Measurements from ENCODE around the gene GTF2I. TPM values are rescaled to one million over a fixed set of nuclear protein-coding genes. Genes with fewer than 3 reads are reported as not detected.

GTF2I gene
- total and polyA plus RNA-seq, 2 donors (not counting 1 experiment from before 2014, with no cell fraction given): 79.3 to 105 TPM

- no peak overlapping the region for H3K27ac ChIP-seq (ENCODE audit: insufficient read depth, low read length)
- H4K20me1 ChIP-seq (ENCODE audit: control insufficient read depth, extremely low read depth, insufficient read depth, low read length): no peaks in the 10 kb centered on the region
- peak in 1 of 2 donors; percentile 21 for DNase-seq (ENCODE audit: low read depth in 2 of 2)
- H3K79me2 ChIP-seq (ENCODE audit: control insufficient read depth, insufficient read depth, low read length): no peaks in the 10 kb centered on the region
- no peaks in the 10 kb centered on the region for H3K4me1 ChIP-seq (ENCODE audit: control insufficient read depth, extremely low read depth, insufficient read depth, low read length)
- H3K4me2 ChIP-seq (ENCODE audit: extremely low read depth, insufficient read depth, low read length): no peak overlapping the region
- H3K9ac ChIP-seq (ENCODE audit: insufficient read depth, low read length): no peak overlapping the region
- no peak for TF ChIP-seq EZH2 (IDR thresholded peaks at IDR 0.05; ENCODE audit: low read length, missing control alignments)
- peaks cover 11% of the 10 kb centered on the region for H3K36me3 ChIP-seq (ENCODE audit: control insufficient read depth, insufficient read depth, low read length)
- H2AFZ ChIP-seq (ENCODE audit: low read length): no peak overlapping the region
- no peaks in the 10 kb centered on the region for H3K27me3 ChIP-seq (ENCODE audit: control insufficient read depth, insufficient read depth, low read length)
- H3K9me3 ChIP-seq (ENCODE audit: control insufficient read depth, insufficient read depth, low read depth, low read length): no peaks in the 10 kb centered on the region
- H3K4me3 ChIP-seq (replicated peaks in 1 of 4; ENCODE audit: control extremely low read depth in 1 of 4, insufficient read depth in 1 of 4, low read depth in 3 of 4, low read length in 4 of 4): no peak overlapping the region
Measured at GRCh38 chr7:74708569-74709275, 51.2 kb downstream of the GTF2I start.

GRCh38 chr7:74709880-74710671 lies 52.6 kb downstream of the GTF2I start:
- DNase-seq (ENCODE audit: low read depth in 2 of 2): no peak
- H3K36me3 ChIP-seq (ENCODE audit: control insufficient read depth, insufficient read depth, low read length): peaks cover 11% of the 10 kb centered on the region
- H3K79me2 ChIP-seq (ENCODE audit: control insufficient read depth, insufficient read depth, low read length): no peaks in the 10 kb centered on the region

GRCh38 chr7:74713567-74713966 lies 56.0 kb downstream of the GTF2I start:
- H3K36me3 ChIP-seq (ENCODE audit: control insufficient read depth, insufficient read depth, low read length): peaks cover 9% of the 10 kb centered on the region
- H3K4me1 ChIP-seq (ENCODE audit: control insufficient read depth, extremely low read depth, insufficient read depth, low read length): no peaks in the 10 kb centered on the region
- no peak overlapping the region for H2AFZ ChIP-seq (ENCODE audit: low read length)
- TF ChIP-seq EZH2 (IDR thresholded peaks at IDR 0.05; ENCODE audit: low read length, missing control alignments) (no peak), CTCF (conservative IDR thresholded peaks at IDR 0.05 in 1 of 2, IDR thresholded peaks at IDR 0.05 in 1 of 2; ENCODE audit: low read depth in 1 of 2, low read length in 2 of 2) (no peak)
- no peaks in the 10 kb centered on the region for H3K27me3 ChIP-seq (ENCODE audit: control insufficient read depth, insufficient read depth, low read length)
- no peaks in the 10 kb centered on the region for H3K79me2 ChIP-seq (ENCODE audit: control insufficient read depth, insufficient read depth, low read length)
- no peak for DNase-seq (ENCODE audit: low read depth in 2 of 2)
- H3K27ac ChIP-seq (ENCODE audit: insufficient read depth, low read length): no peak overlapping the region
- no peaks in the 10 kb centered on the region for H3K9me3 ChIP-seq (ENCODE audit: control insufficient read depth, insufficient read depth, low read depth, low read length)
- H3K4me2 ChIP-seq (ENCODE audit: extremely low read depth, insufficient read depth, low read length): no peak overlapping the region
- H3K4me3 ChIP-seq (replicated peaks in 1 of 4; ENCODE audit: control extremely low read depth in 1 of 4, insufficient read depth in 1 of 4, low read depth in 3 of 4, low read length in 4 of 4): no peak overlapping the region
- no peak overlapping the region for H3K9ac ChIP-seq (ENCODE audit: insufficient read depth, low read length)
- H4K20me1 ChIP-seq (ENCODE audit: control insufficient read depth, extremely low read depth, insufficient read depth, low read length): peaks cover 1% of the 10 kb centered on the region

More at GRCh38 chr7:74709880-74710671, 52.6 kb downstream of the GTF2I start:
- Histone ChIP-seq H3K27ac (ENCODE audit: insufficient read depth, low read length) (no peak overlapping the region), H3K4me1 (ENCODE audit: control insufficient read depth, extremely low read depth, insufficient read depth, low read length) (no peaks in the 10 kb centered on the region), H3K9me3 (ENCODE audit: control insufficient read depth, insufficient read depth, low read depth, low read length) (no peaks in the 10 kb centered on the region), H3K4me2 (ENCODE audit: extremely low read depth, insufficient read depth, low read length) (no peak overlapping the region), H3K9ac (ENCODE audit: insufficient read depth, low read length) (no peak overlapping the region), H2AFZ (ENCODE audit: low read length) (no peak overlapping the region), H3K4me3 (replicated peaks in 1 of 4; ENCODE audit: control extremely low read depth in 1 of 4, insufficient read depth in 1 of 4, low read depth in 3 of 4, low read length in 4 of 4) (no peak overlapping the region), H3K27me3 (ENCODE audit: control insufficient read depth, insufficient read depth, low read length) (no peaks in the 10 kb centered on the region), H4K20me1 (ENCODE audit: control insufficient read depth, extremely low read depth, insufficient read depth, low read length) (no peaks in the 10 kb centered on the region)
- TF ChIP-seq EZH2 (IDR thresholded peaks at IDR 0.05; ENCODE audit: low read length, missing control alignments) (no peak), CTCF (conservative IDR thresholded peaks at IDR 0.05 in 1 of 2, IDR thresholded peaks at IDR 0.05 in 1 of 2; ENCODE audit: low read depth in 1 of 2, low read length in 2 of 2) (no peak)

All from fibroblast of lung (primary cell).